Activated T-cell treated with anti-CD3 and anti-CD28 coated beads, Interleukin-2, amount 50 U/mL, for 48 hours (primary cell): ENCODE data around the gene FMO5.
"Not testable (repeated sequence)": the region's sequence is repeated elsewhere in the genome, so short reads cannot be mapped to it uniquely, and the experiment has no call there.

Experiments
- DNase-seq, 2 experiments: peaks; one replicate each; pipeline ENCODE4 v3.0.0-alpha.2; 2020

Gene FMO5

DNA sequence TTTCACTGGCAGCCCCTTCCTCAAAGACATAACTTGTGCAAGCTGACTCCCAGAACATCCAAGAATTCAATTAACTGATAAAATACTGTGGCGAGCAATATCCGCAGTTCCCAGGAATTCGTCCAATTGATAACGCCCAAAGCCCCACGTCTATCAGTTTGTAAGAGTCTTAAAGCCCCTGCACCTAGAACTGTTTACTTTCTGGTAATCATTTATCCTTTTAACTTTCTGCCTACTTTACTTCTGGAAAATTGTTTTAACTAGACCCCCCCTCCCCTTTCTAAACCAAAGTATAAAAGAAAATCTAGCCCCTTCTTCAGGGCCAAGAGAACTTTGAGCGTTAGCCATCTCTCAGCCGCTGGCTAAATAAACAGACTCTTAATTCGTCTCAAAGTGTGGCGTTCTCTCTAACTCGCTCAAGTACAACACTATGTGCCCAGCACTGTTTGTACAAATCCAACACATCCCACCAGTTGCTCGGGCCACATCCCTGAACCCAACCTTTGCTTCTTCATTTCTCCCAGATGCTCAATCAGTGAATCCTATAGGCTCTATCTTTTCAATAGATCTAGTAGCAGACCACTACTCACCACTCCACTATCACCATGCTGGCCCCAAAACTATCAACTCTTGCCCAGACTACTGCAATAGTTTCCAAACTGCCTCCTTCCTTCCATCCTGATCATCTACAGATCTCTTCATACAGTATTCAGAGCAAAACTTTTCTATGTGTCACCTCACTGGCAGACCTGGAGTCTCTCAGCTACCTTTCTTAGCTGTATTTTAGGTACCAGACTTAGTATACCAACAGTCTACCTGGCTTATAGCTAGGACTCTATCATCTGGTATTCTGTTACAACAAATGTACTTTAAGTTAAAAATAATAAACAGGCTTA, 14.0 kb upstream of the FMO5 start:
- DNase-seq = no peak

GRCh38 chr1:147238053-147238902, 13.1 kb upstream of the FMO5 start:
- no peak for DNase-seq

DNA sequence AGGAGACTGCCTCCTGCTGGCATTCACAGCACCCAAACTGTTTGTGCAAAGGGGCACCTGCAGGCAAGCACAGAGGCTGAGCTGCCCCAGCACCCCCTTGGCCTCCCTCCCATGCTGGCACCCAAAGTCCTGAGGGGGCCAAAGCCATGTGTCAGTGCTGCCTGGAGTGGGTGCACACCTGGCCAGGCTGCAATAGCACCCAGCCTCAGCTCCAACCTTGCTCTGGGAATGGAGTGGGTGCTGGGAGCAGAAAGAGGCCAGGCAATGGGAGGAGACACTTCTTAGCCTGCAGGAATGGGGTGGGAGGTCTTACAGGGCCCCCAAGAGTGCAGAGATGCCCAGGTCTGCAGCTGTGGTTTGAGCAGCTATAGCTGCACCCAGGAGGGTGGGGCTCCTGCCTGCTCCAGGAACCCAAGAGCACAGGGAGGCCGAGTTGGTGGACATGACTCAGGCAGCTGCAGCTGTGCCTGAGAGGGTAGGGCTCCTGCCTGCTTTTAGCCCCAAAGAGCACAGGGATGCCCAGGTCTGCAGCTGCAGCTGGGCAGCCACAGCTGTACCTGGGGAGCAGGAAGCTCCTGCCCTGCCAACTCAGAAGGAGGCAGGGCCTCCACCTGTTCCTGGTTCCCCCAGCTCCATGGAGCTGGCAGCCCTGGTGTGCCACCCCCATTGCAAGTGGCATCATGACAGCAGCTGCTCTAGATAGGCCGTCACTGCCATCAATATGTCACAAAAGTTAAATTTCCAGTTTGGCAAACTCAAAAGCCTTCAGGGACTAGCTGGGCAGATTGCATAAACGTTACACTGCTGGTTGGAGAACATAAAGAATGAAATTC, 12.0 kb upstream of the FMO5 start:
- no peak for DNase-seq

DNA sequence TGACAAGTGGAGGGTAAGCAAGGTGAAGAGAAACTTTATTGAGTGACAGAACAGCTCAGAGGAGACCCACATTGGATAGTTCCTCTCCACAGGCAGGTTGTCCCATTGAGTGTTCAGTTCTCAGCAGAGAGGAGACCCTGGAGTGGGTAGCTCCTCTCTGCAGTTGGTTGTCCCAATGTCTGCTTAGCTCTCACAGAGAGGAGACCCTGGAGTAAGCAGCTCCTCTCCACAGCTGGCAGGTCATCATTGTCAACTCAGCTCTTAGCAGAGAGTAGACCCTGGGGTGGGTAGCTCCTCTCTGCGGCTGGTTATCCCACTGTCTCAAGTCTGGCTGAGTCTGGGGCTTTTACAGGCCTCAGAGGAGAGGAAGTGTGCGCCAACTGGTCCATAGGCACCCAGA, 11.3 kb upstream of the FMO5 start:
- DNase-seq = no peak

DNA sequence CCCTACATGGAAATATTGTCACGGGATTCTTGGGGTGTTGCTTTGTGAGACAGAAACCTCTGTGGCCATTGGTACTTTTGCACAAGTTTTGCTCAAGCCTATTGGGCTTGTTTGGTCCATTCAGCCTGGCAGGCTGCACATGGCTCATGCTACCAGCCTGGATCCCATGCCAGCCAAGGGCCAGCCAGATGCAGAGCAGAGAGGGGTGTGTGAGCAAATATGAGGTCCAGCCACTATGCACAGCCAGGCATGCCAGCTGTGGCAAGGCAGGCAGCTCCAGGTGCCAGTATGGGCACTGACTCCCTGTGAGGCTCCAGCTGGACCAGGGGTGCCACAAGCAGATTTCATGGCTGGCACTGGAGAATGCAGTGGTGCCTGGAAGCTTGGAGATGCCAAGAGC, 10.7 kb upstream of the FMO5 start:
- no peak for DNase-seq

DNA sequence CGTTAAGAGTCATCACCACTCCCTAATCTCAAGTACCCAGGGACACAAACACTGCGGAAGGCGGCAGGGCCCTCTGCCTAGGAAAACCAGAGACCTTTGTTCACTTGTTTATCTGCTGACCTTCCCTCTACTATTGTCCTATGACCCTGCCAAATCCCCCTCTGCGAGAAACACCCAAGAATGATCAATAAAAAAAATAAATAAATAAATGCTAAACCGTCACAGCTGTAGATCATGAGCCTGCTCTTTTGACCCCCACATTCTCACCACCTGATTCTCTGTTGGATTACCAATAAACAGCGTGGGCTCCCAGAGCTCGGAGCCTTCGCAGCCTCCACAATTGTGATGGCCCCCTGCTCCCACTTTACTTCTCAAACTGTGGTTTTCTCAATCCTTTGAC, 8.8 kb upstream of the FMO5 start:
- DNase-seq = not testable (repeated sequence)

- DNase-seq = not testable (repeated sequence)
These were observed 5.9 kb upstream of the FMO5 start for GRCh38 chr1:147231032-147231431.

GRCh38 chr1:147223740-147224615, 1.2 kb downstream of the FMO5 start:
- DNase-seq = no peak

- no peak for DNase-seq
These were observed 6.5 kb downstream of the FMO5 start for GRCh38 chr1:147218606-147219005.

DNA sequence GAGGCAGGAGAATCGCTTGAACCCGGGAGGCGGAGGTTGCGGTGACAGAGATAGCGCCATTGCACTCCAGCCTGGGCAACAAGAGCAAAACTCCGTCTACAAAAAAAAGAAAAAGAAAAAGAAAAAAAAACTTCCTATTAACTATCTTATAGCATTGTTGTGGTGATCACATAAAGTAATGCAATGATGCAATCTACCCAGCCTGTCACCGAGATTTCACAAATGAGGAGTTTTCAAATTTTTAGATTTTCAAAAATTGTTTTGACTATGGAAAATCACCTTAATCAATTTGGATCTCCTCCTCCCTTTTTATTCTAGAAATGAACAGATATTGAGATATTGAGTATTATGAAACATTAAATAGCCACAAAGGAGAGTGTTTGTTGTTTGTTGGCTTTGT, 8.0 kb downstream of the FMO5 start:
- DNase-seq = no peak

GRCh38 chr1:147216124-147216523, 9.0 kb downstream of the FMO5 start:
- DNase-seq = no peak

GRCh38 chr1:147215540-147215916, 9.6 kb downstream of the FMO5 start:
- DNase-seq = no peak

GRCh38 chr1:147214842-147215539, 10.1 kb downstream of the FMO5 start:
- no peak for DNase-seq

- no peak for DNase-seq
These were observed 10.8 kb downstream of the FMO5 start for GRCh38 chr1:147214325-147214724.

DNA sequence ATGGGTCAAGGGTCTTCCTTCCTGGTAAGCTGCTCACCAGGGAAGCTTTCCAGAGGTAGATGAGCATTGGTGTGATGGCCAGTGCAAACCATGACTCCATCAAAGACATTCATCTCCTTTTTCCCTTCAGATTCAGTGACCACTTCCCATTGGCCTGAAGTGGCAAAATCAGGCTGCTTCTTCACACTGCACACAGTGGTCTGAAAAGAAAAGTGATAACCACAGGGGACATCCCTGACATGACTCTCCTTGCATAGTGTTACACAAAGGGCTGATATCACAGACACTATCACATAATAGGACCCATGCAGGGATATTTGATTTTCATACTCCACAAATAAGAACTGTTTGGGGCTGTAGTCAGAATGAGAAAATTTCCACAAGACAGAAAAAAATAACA, 11.9 kb downstream of the FMO5 start:
- DNase-seq = no peak

DNA sequence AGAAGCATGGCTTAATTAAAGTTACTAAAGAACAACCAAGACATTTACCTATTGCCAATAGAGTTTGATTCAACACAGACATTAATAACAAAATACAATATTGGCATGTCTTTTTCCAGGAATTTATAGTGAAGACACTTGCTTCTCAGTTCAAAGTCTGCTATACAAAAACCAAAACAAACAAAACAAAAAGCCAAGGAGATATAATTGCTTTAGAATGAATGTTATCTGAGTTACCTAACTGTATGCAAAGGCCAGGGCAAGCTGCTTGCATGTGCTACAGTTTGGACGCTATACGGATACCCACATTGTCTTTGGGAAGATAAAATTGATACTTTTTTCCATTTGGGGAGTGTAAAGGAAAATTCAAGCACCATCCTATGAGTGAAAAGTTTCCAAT, 13.6 kb downstream of the FMO5 start:
- DNase-seq = no peak

- no peak for DNase-seq
These were observed 14.2 kb downstream of the FMO5 start for GRCh38 chr1:147210987-147211386.

DNA sequence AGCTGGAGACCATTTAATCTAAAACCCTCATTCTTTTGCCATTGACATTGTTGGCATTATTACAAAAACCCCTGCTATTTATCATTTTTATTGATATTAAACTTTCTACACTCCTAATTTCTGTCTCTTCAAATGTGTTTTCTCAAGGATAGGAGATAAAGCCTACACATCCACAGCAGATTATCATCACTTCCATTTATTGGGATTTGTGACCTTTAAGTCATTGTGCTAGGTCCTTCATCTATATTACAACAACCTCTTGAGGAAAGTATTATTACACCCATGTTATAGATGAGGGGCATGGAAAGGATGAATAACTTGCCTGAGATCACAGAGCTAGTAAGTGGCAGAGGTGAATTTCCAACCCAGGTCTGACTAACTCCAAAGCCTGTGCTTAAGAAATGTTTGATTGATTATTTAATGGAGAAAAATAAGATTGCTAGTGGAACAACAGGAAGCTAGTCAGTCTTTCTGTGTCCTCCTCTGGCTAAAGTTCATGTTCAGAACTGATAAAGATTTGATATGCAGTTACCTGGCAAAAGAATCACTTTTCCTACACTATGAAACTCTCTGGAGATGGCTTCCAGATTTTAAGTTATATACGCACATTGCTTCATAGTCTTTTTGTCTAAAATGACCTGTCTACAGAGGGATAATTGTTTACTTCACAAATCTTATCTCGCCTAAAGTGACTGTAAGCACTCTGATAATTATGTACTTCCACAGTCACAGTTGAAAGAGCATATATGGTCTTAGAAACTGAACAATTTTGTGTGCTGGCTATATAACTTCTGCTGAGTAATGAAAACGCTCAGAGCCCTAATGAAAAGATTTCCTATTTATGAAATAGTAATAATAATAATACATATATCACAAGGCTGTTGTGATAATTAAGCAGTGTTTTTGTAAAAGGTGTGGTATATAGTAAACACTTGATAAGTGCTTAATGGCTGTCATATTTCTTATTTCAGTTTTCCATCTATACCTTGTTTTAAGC, 15.0 kb downstream of the FMO5 start:
- no peak for DNase-seq

- no peak for DNase-seq
These were observed 16.5 kb downstream of the FMO5 start for GRCh38 chr1:147208619-147209018.

- DNase-seq = no peak
These were observed 17.9 kb downstream of the FMO5 start for GRCh38 chr1:147207192-147207591.
